ENCODE data around the gene VPS13D. TPM values are rescaled to one million over a fixed set of nuclear protein-coding genes. Genes with fewer than 3 reads are reported as not detected.

VPS13D gene
- total and polyA plus RNA-seq, 10 of the 15 experiments (the other 5 are each of a cell fraction or from before 2014, with no cell fraction given), result 1.4 to 16.9 (median 8.5) TPM

DNA sequence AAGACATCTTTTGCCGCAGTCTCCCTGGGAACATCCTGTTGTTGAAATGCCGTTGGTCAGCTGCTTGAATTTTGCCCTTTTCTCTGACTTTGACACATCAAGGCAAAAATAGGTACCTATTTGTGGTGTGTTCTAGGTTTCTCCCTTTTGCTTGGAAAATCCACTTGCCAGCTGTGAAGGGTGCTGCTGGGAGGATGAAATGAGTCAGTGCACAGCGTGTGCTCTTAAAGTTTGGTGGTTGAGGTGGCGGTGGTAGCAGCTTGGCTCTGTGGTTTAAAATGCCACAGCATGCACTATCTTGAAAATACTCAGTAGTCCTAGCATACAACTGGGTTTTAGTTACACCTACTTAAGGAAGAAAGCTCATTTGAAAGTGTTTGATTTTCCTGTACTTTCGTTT lies 204.3 kb downstream of the VPS13D start (continued):
- TF ChIP-seq MEF2B (IDR thresholded peaks at IDR 0.05; ENCODE audit: partially characterized antibody, poor library complexity, severe bottlenecking) (peak; percentile 69), RCOR1 (conservative IDR thresholded peaks at IDR 0.05; ENCODE audit: low read depth, low read length) (0 out of 2 replicates have a peak, but pooled peaks have one; percentile 28), KDM1A (IDR thresholded peaks at IDR 0.05; ENCODE audit: borderline replicate concordance) (no peak), RUNX3 (IDR thresholded peaks at IDR 0.05; ENCODE audit: low read length) (peak; percentile 98), SREBF2 (IDR thresholded peaks at IDR 0.05; ENCODE audit: low read length) (no peak), NFIC (IDR thresholded peaks at IDR 0.05; ENCODE audit: low read depth, low read length) (peak; percentile 91), TBL1XR1 (IDR thresholded peaks at IDR 0.05; ENCODE audit: low read depth, low read length) (peak; percentile 44; the same call in 1 of the 2 replicates), TCF3 (IDR thresholded peaks at IDR 0.05; ENCODE audit: borderline replicate concordance, insufficient read depth, low read depth, low read length) (peak; percentile 86; the same call in 1 of the 2 replicates), TCF12 (IDR thresholded peaks at IDR 0.05; ENCODE audit: low read depth, low read length) (peak; percentile 90), NR2F1 (conservative IDR thresholded peaks at IDR 0.05) (peak; percentile 64), TARDBP (IDR thresholded peaks at IDR 0.05; ENCODE audit: borderline replicate concordance) (no peak), MXI1 (IDR thresholded peaks at IDR 0.05; ENCODE audit: low read depth, low read length) (no peak), ZNF622 (IDR thresholded peaks at IDR 0.05) (no peak), HDAC6 (IDR thresholded peaks at IDR 0.05; ENCODE audit: unreplicated experiment) (no peak), CHD4 (IDR thresholded peaks at IDR 0.05) (no peak), KAT2A (conservative IDR thresholded peaks at IDR 0.05; ENCODE audit: control insufficient read depth, low read depth, low read length) (no peak), HDGF (IDR thresholded peaks at IDR 0.05) (no peak), RELA (IDR thresholded peaks at IDR 0.05; ENCODE audit: borderline replicate concordance, partially characterized antibody) (no peak), HCFC1 (IDR thresholded peaks at IDR 0.05; ENCODE audit: low read length) (no peak), MYB (IDR thresholded peaks at IDR 0.05; ENCODE audit: borderline replicate concordance, low read depth, low read length) (no peak)
- TF ChIP-seq, protein P1, sequence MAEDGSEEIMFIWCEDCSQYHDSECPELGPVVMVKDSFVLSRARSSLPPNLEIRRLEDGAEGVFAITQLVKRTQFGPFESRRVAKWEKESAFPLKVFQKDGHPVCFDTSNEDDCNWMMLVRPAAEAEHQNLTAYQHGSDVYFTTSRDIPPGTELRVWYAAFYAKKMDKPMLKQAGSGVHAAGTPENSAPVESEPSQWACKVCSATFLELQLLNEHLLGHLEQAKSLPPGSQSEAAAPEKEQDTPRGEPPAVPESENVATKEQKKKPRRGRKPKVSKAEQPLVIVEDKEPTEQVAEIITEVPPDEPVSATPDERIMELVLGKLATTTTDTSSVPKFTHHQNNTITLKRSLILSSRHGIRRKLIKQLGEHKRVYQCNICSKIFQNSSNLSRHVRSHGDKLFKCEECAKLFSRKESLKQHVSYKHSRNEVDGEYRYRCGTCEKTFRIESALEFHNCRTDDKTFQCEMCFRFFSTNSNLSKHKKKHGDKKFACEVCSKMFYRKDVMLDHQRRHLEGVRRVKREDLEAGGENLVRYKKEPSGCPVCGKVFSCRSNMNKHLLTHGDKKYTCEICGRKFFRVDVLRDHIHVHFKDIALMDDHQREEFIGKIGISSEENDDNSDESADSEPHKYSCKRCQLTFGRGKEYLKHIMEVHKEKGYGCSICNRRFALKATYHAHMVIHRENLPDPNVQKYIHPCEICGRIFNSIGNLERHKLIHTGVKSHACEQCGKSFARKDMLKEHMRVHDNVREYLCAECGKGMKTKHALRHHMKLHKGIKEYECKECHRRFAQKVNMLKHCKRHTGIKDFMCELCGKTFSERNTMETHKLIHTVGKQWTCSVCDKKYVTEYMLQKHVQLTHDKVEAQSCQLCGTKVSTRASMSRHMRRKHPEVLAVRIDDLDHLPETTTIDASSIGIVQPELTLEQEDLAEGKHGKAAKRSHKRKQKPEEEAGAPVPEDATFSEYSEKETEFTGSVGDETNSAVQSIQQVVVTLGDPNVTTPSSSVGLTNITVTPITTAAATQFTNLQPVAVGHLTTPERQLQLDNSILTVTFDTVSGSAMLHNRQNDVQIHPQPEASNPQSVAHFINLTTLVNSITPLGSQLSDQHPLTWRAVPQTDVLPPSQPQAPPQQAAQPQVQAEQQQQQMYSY (CRISPR knock-in tag; IDR thresholded peaks at IDR 0.05), result no peak
- TF ChIP-seq, protein P2, sequence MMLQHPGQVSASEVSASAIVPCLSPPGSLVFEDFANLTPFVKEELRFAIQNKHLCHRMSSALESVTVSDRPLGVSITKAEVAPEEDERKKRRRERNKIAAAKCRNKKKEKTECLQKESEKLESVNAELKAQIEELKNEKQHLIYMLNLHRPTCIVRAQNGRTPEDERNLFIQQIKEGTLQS (IDR thresholded peaks at IDR 0.05; ENCODE audit: borderline replicate concordance, extremely low read depth, low read depth, low read length), result no peak
- TF ChIP-seq, protein P3, sequence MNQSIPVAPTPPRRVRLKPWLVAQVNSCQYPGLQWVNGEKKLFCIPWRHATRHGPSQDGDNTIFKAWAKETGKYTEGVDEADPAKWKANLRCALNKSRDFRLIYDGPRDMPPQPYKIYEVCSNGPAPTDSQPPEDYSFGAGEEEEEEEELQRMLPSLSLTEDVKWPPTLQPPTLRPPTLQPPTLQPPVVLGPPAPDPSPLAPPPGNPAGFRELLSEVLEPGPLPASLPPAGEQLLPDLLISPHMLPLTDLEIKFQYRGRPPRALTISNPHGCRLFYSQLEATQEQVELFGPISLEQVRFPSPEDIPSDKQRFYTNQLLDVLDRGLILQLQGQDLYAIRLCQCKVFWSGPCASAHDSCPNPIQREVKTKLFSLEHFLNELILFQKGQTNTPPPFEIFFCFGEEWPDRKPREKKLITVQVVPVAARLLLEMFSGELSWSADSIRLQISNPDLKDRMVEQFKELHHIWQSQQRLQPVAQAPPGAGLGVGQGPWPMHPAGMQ (IDR thresholded peaks at IDR 0.05; ENCODE audit: borderline replicate concordance), result peak; percentile 62; the same call in 1 of the 2 replicates
- TF ChIP-seq, protein P4, sequence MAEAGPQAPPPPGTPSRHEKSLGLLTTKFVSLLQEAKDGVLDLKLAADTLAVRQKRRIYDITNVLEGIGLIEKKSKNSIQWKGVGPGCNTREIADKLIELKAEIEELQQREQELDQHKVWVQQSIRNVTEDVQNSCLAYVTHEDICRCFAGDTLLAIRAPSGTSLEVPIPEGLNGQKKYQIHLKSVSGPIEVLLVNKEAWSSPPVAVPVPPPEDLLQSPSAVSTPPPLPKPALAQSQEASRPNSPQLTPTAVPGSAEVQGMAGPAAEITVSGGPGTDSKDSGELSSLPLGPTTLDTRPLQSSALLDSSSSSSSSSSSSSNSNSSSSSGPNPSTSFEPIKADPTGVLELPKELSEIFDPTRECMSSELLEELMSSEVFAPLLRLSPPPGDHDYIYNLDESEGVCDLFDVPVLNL (IDR thresholded peaks at IDR 0.05; ENCODE audit: low read depth, low read length), result no peak
- TF ChIP-seq, protein P5, sequence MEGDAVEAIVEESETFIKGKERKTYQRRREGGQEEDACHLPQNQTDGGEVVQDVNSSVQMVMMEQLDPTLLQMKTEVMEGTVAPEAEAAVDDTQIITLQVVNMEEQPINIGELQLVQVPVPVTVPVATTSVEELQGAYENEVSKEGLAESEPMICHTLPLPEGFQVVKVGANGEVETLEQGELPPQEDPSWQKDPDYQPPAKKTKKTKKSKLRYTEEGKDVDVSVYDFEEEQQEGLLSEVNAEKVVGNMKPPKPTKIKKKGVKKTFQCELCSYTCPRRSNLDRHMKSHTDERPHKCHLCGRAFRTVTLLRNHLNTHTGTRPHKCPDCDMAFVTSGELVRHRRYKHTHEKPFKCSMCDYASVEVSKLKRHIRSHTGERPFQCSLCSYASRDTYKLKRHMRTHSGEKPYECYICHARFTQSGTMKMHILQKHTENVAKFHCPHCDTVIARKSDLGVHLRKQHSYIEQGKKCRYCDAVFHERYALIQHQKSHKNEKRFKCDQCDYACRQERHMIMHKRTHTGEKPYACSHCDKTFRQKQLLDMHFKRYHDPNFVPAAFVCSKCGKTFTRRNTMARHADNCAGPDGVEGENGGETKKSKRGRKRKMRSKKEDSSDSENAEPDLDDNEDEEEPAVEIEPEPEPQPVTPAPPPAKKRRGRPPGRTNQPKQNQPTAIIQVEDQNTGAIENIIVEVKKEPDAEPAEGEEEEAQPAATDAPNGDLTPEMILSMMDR (IDR thresholded peaks at IDR 0.05 in 2 of 3, conservative IDR thresholded peaks at IDR 0.05 in 1 of 3; ENCODE audit: control insufficient read depth in 2 of 3, extremely low read depth in 1 of 3, insufficient read depth in 1 of 3, low read depth in 3 of 3, low read length in 3 of 3), result no peak
